Measurements from ENCODE around the gene FBXW7.

GRCh38 chr4:152293527-152293926 lies 242.4 kb downstream of the FBXW7 start:
- TF ChIP-seq CTCF (conservative IDR thresholded peaks at IDR 0.05) (no peak), ZFX (IDR thresholded peaks at IDR 0.05) (no peak)

Data from C4-2B (cell line).